SK-N-SH (cell line): Measurements from ENCODE around the gene SRRD. TPM values are rescaled to one million over a fixed set of nuclear protein-coding genes. Genes with fewer than 3 reads are reported as not detected.

Experiments used
- CTCF ChIA-PET: fragments of 300-600, 350-600 bp; formaldehyde crosslinking; extraction: SDS; loops from one replicate; lab custom pipeline; 2021; lab: Yijun Ruan, JAX
- POLR2A ChIA-PET: fragments of 350-600 bp; sonication (Branson Sonifier 250); formaldehyde crosslinking; extraction: SDS; loops from one replicate; lab custom pipeline; 2020; ENCODE audit warnings: antibody characterized with exemption, inconsistent platforms; lab: Yijun Ruan, JAX
- DNase-seq: peaks from one replicate; pipeline ENCODE4 v3.0.0; 2012
- H2AFZ ChIP-seq: fragments of 200-600 bp; sonication (generic); 2 replicates; pipeline ENCODE4 v1.8.1; 2016; ENCODE audit warnings: antibody characterized with exemption, mild to moderate bottlenecking, low read depth
- H3F3A ChIP-seq: fragments of 200-600 bp; sonication (generic); replicated peaks from 2 replicates; pipeline ENCODE3; 2016; ENCODE audit warnings: antibody characterized with exemption, mild to moderate bottlenecking; ENCODE audit not compliant: insufficient read depth
- H3K27ac ChIP-seq, 2 experiments: fragments of 200-500 bp in 1 of 2; fragments of 200-600 bp in 1 of 2; sonication (Bioruptor generic) in 1 of 2; sonication (generic), shearing (Covaris generic) in 1 of 2; 2 replicates each; pipeline versions ENCODE4 v1.5.1 to v1.6.1; 2014 to 2016; ENCODE audit warnings: low read depth in 2 of 2, inconsistent platforms in 1 of 2, low read length in 1 of 2, mild to moderate bottlenecking in 1 of 2, mixed read lengths in 1 of 2
- H3K27me3 ChIP-seq: fragments of 200-600 bp; sonication (generic), shearing (Covaris generic); 2 replicates; pipeline ENCODE4 v1.6.1; 2016; ENCODE audit warnings: mixed run types; ENCODE audit not compliant: insufficient read depth
- H3K36me3 ChIP-seq, 2 experiments: fragments of 200-500 bp in 1 of 2; fragments of 200-600 bp in 1 of 2; sonication (Bioruptor generic) in 1 of 2; sonication (generic) in 1 of 2; replicated peaks in 1 of 2; 2 replicates each; pipeline versions ENCODE3 to v1.5.1; 2014 to 2016; ENCODE audit warnings: low read length in 1 of 2, mild to moderate bottlenecking in 1 of 2; ENCODE audit not compliant: insufficient read depth in 2 of 2, control insufficient read depth in 1 of 2
- H3K4me1 ChIP-seq, 2 experiments: fragments of 200-500 bp in 1 of 2; fragments of 200-600 bp in 1 of 2; sonication (Bioruptor generic) in 1 of 2; sonication (generic), shearing (Covaris generic) in 1 of 2; 2 replicates each; pipeline versions ENCODE4 v1.5.1 to v1.6.1; 2014 to 2016; ENCODE audit warnings: low read depth in 1 of 2, low read length in 1 of 2, mixed run types in 1 of 2; ENCODE audit not compliant: insufficient read depth in 2 of 2, control insufficient read depth in 1 of 2
- H3K4me2 ChIP-seq: fragments of 200-600 bp; sonication (generic), shearing (Covaris generic); 2 replicates; pipeline ENCODE4 v1.6.1; 2017; ENCODE audit warnings: mixed run types
- H3K4me3 ChIP-seq, 2 experiments: fragments of 200-500 bp in 1 of 2; fragments of 200-600 bp in 1 of 2; sonication (Bioruptor generic) in 1 of 2; sonication (generic), shearing (Covaris generic) in 1 of 2; 2 replicates each; pipeline versions ENCODE4 v1.5.1 to v1.8.1; 2014 to 2016; ENCODE audit warnings: low read depth in 2 of 2, inconsistent platforms in 1 of 2, low read length in 1 of 2, mild to moderate bottlenecking in 1 of 2, mixed read lengths in 1 of 2, moderate library complexity in 1 of 2
- H3K79me2 ChIP-seq: fragments of 200-600 bp; sonication (generic); 2 replicates; pipeline ENCODE4 v1.8.1; 2017; ENCODE audit warnings: mild to moderate bottlenecking; ENCODE audit not compliant: insufficient read depth
- H3K9ac ChIP-seq: fragments of 200-600 bp; sonication (generic); 2 replicates; pipeline ENCODE4 v1.6.1; 2017; ENCODE audit warnings: mixed run types
- H3K9me2 ChIP-seq: fragments of 200-600 bp; sonication (generic); 2 replicates; pipeline ENCODE4 v1.6.1; 2017; ENCODE audit warnings: mixed run types
- H3K9me3 ChIP-seq: fragments of 200-600 bp; sonication (generic); 2 replicates; pipeline ENCODE4 v1.6.1; 2017; ENCODE audit warnings: mixed run types, mild to moderate bottlenecking, moderate library complexity
- H4K20me1 ChIP-seq: fragments of 200-600 bp; sonication (generic); 2 replicates; pipeline ENCODE4 v1.6.1; 2017; ENCODE audit warnings: mild to moderate bottlenecking, mixed run types; ENCODE audit not compliant: insufficient read depth
- ELF1 ChIP-seq: IDR thresholded peaks from 2 replicates; pipeline ENCODE4 v1.4.0; 2012
- EP300 ChIP-seq, 2 experiments: IDR thresholded peaks; 2 replicates each; pipeline versions ENCODE4 v1.4.0 to v1.6.1; 2012; ENCODE audit warnings: borderline replicate concordance in 1 of 2, low read depth in 1 of 2, low read length in 1 of 2
- FOXJ3 ChIP-seq: sonication (generic); formaldehyde crosslinking; IDR thresholded peaks from 2 replicates; pipeline ENCODE4 v1.5.1; 2020; ENCODE audit warnings: mild to moderate bottlenecking, missing genetic modification reagents
- GABPA ChIP-seq: IDR thresholded peaks from 2 replicates; pipeline ENCODE4 v1.4.0; 2012; ENCODE audit warnings: low read depth, mild to moderate bottlenecking
- GATA2 ChIP-seq: sonication (generic); formaldehyde crosslinking; IDR thresholded peaks from 2 replicates; pipeline ENCODE4 v1.5.0; 2020; ENCODE audit warnings: mild to moderate bottlenecking, missing genetic modification reagents
- IRF3 ChIP-seq: fragments of 150-350 bp; IDR thresholded peaks from 2 replicates; pipeline ENCODE4 v1.6.1; 2016; ENCODE audit warnings: mild to moderate bottlenecking, low read depth, low read length
- MEF2A ChIP-seq: IDR thresholded peaks from 2 replicates; pipeline ENCODE4 v1.4.0; 2012; ENCODE audit warnings: low read depth, borderline replicate concordance
- MXI1 ChIP-seq: IDR thresholded peaks from 2 replicates; pipeline ENCODE4 v1.6.1; 2012; ENCODE audit warnings: mild to moderate bottlenecking, low read depth, low read length, improper control_type of control experiment
- NFIC ChIP-seq: IDR thresholded peaks from 2 replicates; pipeline ENCODE4 v1.4.0; 2012; ENCODE audit warnings: borderline replicate concordance
- NRF1 ChIP-seq: IDR thresholded peaks from 2 replicates; pipeline ENCODE4 v1.6.1; 2012; ENCODE audit warnings: low read depth, mild to moderate bottlenecking, low read length
- POLR2AphosphoS5 ChIP-seq: IDR thresholded peaks from 2 replicates; pipeline ENCODE4 v1.6.1; 2012; ENCODE audit warnings: low read depth, low read length
- RCOR1 ChIP-seq: fragments of 150-350 bp; IDR thresholded peaks from 2 replicates; pipeline ENCODE4 v1.6.1; 2017; ENCODE audit warnings: antibody characterized with exemption, low read length
- REST ChIP-seq: IDR thresholded peaks from 2 replicates; pipeline ENCODE4 v1.6.1; 2012; ENCODE audit warnings: mild to moderate bottlenecking, low read depth, low read length, moderate library complexity
- RFX5 ChIP-seq: IDR thresholded peaks from 2 replicates; pipeline ENCODE4 v1.6.1; 2012; ENCODE audit warnings: mild to moderate bottlenecking, improper control_type of control experiment, low read length
- RXRA ChIP-seq: IDR thresholded peaks from 2 replicates; pipeline ENCODE4 v1.4.0; 2012; ENCODE audit warnings: low read depth, mild to moderate bottlenecking, borderline replicate concordance
- SMC3 ChIP-seq: IDR thresholded peaks from 2 replicates; pipeline ENCODE4 v1.6.1; 2012; ENCODE audit warnings: low read depth, low read length, improper control_type of control experiment
- TEAD4 ChIP-seq: IDR thresholded peaks from 2 replicates; pipeline ENCODE4 v1.4.0; 2012; ENCODE audit warnings: mild to moderate bottlenecking, borderline replicate concordance; ENCODE audit not compliant: insufficient read depth
- USF1 ChIP-seq: IDR thresholded peaks from 2 replicates; pipeline ENCODE4 v1.4.0; 2012; ENCODE audit warnings: low read depth, borderline replicate concordance
- ZBTB33 ChIP-seq: IDR thresholded peaks from 2 replicates; pipeline ENCODE4 v1.4.0; 2012; ENCODE audit warnings: low read depth, borderline replicate concordance
- WGBS: methylation state at CpG from one replicate; pipeline ENCODE4 v1.1.6; 2017; ENCODE audit warnings: low lambda C conversion rate; 5-methylcytosine and 5-hydroxymethylcytosine counted together
- polyA plus RNA-seq, 3 experiments: library from polyadenylated mRNA; depleted of rRNA; stranded (reverse); fragments of >200 nt; gene quantifications; 2 replicates each; pipeline ENCODE4 v1.2.3, GENCODE V29; 2012
- TF ChIP-seq, protein P1 (sequence below): IDR thresholded peaks from 2 replicates; pipeline ENCODE4 v1.4.0; 2012; ENCODE audit warnings: low read depth

The SRRD gene
- polyA plus RNA-seq, 1 of the 3 experiments (the other 2 are of a cell fraction) = 12.9 TPM

DNA sequence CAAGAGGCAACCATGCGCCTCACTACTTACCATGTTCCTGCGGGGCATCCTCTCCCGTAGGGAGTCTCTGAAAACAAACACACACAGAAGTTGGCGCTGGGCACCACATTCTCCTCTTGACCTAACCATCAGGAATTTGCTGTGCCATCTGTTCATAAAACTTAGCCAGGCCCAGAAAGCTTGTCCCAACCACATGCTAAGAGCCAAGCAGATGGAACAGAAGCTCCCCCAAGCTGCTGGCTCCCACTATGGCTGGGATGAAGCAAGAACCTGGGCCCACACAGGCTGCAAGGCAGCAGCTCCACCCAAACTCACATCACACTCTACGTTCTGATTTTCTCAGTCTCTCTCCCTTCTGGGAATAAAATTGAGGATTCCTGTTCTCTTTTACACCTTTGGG, 17.5 kb upstream of the SRRD start:
- peaks cover 35 to 90% of the 10 kb centered on the region in 2 experiments for H3K36me3 ChIP-seq

More for the DNA sequence above, 17.5 kb upstream of the SRRD start:
- Histone ChIP-seq H3K4me3 (no peak overlapping the region), H3K79me2 (no peaks in the 10 kb centered on the region), H3K9ac (no peak overlapping the region), H3F3A (peaks cover 3% of the 10 kb centered on the region), H2AFZ (no peak overlapping the region), H3K9me2 (no peaks in the 10 kb centered on the region), H4K20me1 (no peaks in the 10 kb centered on the region), H3K4me2 (no peak overlapping the region), H3K27me3 (no peaks in the 10 kb centered on the region), H3K9me3 (no peaks in the 10 kb centered on the region), H3K27ac (no peak overlapping the region), H3K4me1 (peaks cover 0 to 4% of the 10 kb centered on the region in 2 experiments; a peak in 1 of 4 replicates)
- TF ChIP-seq RCOR1 = no peak
- TF ChIP-seq TEAD4 = no peak
- TF ChIP-seq MXI1 = no peak
- no peak for TF ChIP-seq NRF1
- no peak for TF ChIP-seq RFX5
- no peak for TF ChIP-seq USF1
- TF ChIP-seq FOXJ3 (CRISPR knock-in tag) = no peak
- TF ChIP-seq REST = no peak
- no peak for TF ChIP-seq NFIC
- no peak for TF ChIP-seq GATA2 (CRISPR knock-in tag)
- TF ChIP-seq, protein P1, sequence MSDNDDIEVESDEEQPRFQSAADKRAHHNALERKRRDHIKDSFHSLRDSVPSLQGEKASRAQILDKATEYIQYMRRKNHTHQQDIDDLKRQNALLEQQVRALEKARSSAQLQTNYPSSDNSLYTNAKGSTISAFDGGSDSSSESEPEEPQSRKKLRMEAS = no peak
- no peak for TF ChIP-seq EP300 (IDR thresholded peaks at IDR 0.05; ENCODE audit: borderline replicate concordance in 1 of 2, low read depth in 1 of 2, low read length in 1 of 2)
- no peak for TF ChIP-seq POLR2AphosphoS5
- TF ChIP-seq IRF3 = no peak
- no peak for TF ChIP-seq ELF1
- TF ChIP-seq RXRA = no peak
- TF ChIP-seq MEF2A = no peak
- no peak for TF ChIP-seq SMC3
- no peak for TF ChIP-seq ZBTB33
- TF ChIP-seq GABPA = no peak
- ChIA-PET CTCF (interaction anchor here (0.8 to 5.2 kb wide), 3 partner anchors 15 to 182 kb away, joined by 3 to 31 read pairs (median 3); no protein-coding TSS in a partner anchor), POLR2A (no interaction called here)
- WGBS = 98% methylated on average over 5 of the region's 5 CpGs
- no peak for DNase-seq
